Measurements from ENCODE around the gene OPTC.

OPTC gene

DNA sequence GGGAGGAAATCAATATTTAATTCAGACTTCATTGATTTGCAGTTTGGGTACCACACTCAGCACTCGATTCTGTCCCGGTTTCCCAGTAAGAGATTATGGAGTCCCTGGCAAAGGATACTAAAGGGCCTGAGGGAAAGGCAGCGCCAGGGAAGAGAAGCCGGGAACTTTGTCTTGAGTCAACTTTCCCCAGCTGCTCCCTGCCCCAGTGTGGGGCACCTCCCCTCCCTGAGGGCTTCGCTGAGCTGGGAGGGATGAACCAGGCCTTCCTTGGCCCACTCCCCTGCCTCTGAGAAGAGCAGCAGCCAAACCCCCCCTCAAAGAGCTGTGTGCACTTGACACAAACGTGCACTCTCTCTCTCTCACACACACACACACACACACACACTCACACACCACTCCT, 32.6 kb downstream of the OPTC start:
- Histone ChIP-seq H3K36me3 (ENCODE audit: control insufficient read depth in 1 of 2, insufficient read depth in 2 of 2, low read length in 2 of 2) (no peaks in the 10 kb centered on the region), H3K4me1 (ENCODE audit: control insufficient read depth in 1 of 2, insufficient read depth in 2 of 2, low read length in 2 of 2) (peaks cover 11 to 28% of the 10 kb centered on the region in 2 donors), H3K27ac (ENCODE audit: low read depth, low read length) (no peak overlapping the region), H3K9ac (ENCODE audit: low read depth in 1 of 2, low read length in 2 of 2) (no peak overlapping the region), H3K9me3 (ENCODE audit: control insufficient read depth in 1 of 2, low read length in 2 of 2) (no peaks in the 10 kb centered on the region), H3K4me3 (ENCODE audit: low read depth in 1 of 2, low read length in 2 of 2) (no peak overlapping the region), H3K27me3 (ENCODE audit: control insufficient read depth in 1 of 2, insufficient read depth in 2 of 2, low read length in 2 of 2) (no peaks in the 10 kb centered on the region)

DNA sequence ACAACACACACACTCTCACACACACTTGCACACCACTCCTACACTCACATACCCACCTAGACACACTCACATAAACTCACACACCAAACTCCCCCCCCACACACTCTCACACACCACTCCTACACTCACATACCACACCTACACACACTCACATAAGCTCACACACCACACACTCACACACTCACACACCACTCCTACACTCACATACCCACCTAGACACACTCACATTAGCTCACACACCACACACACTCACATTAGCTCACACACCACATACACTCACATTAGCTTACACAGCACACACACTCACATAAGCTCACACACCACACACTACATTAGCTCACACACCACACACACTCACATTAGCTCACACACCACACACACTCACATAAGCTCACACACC, 33.1 kb downstream of the OPTC start:
- H3K9me3 ChIP-seq (ENCODE audit: control insufficient read depth in 1 of 2, low read length in 2 of 2): no peaks in the 10 kb centered on the region
- no peaks in the 10 kb centered on the region for H3K36me3 ChIP-seq (ENCODE audit: control insufficient read depth in 1 of 2, insufficient read depth in 2 of 2, low read length in 2 of 2)
- H3K27me3 ChIP-seq (ENCODE audit: control insufficient read depth in 1 of 2, insufficient read depth in 2 of 2, low read length in 2 of 2): no peaks in the 10 kb centered on the region
- peaks cover 7 to 24% of the 10 kb centered on the region in 2 donors for H3K4me1 ChIP-seq (ENCODE audit: control insufficient read depth in 1 of 2, insufficient read depth in 2 of 2, low read length in 2 of 2)
- H3K27ac ChIP-seq (ENCODE audit: low read depth, low read length): no peak overlapping the region
- H3K9ac ChIP-seq (ENCODE audit: low read depth in 1 of 2, low read length in 2 of 2): no peak overlapping the region
- H3K4me3 ChIP-seq (ENCODE audit: low read depth in 1 of 2, low read length in 2 of 2): no peak overlapping the region

DNA sequence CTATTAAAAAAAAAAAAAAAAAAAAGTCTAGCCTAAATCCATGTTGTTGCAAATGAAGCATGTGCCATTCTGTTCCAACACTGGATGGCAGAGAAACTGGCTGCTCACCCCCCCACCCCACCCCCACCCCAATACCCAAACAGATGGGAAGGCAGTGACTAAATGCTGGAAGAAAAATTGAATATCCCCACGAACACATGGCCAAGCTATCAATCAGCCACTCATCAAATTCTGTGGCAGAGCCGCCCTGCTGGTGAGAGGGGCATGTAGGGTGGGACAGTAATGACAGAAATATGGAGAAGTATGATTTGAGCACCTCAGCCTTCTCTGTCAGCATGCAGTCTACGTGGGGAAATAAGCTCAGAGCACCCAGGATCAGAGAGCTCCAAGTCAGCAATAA, 34.1 kb downstream of the OPTC start:
- H3K27ac ChIP-seq (ENCODE audit: low read depth, low read length): no peak overlapping the region
- H3K9me3 ChIP-seq (ENCODE audit: control insufficient read depth in 1 of 2, low read length in 2 of 2): no peaks in the 10 kb centered on the region
- no peak overlapping the region for H3K9ac ChIP-seq (ENCODE audit: low read depth in 1 of 2, low read length in 2 of 2)
- H3K27me3 ChIP-seq (ENCODE audit: control insufficient read depth in 1 of 2, insufficient read depth in 2 of 2, low read length in 2 of 2): no peaks in the 10 kb centered on the region
- H3K4me1 ChIP-seq (ENCODE audit: control insufficient read depth in 1 of 2, insufficient read depth in 2 of 2, low read length in 2 of 2): peaks cover 7 to 23% of the 10 kb centered on the region in 2 donors
- no peaks in the 10 kb centered on the region for H3K36me3 ChIP-seq (ENCODE audit: control insufficient read depth in 1 of 2, insufficient read depth in 2 of 2, low read length in 2 of 2)
- H3K4me3 ChIP-seq (ENCODE audit: low read depth in 1 of 2, low read length in 2 of 2): no peak overlapping the region

DNA sequence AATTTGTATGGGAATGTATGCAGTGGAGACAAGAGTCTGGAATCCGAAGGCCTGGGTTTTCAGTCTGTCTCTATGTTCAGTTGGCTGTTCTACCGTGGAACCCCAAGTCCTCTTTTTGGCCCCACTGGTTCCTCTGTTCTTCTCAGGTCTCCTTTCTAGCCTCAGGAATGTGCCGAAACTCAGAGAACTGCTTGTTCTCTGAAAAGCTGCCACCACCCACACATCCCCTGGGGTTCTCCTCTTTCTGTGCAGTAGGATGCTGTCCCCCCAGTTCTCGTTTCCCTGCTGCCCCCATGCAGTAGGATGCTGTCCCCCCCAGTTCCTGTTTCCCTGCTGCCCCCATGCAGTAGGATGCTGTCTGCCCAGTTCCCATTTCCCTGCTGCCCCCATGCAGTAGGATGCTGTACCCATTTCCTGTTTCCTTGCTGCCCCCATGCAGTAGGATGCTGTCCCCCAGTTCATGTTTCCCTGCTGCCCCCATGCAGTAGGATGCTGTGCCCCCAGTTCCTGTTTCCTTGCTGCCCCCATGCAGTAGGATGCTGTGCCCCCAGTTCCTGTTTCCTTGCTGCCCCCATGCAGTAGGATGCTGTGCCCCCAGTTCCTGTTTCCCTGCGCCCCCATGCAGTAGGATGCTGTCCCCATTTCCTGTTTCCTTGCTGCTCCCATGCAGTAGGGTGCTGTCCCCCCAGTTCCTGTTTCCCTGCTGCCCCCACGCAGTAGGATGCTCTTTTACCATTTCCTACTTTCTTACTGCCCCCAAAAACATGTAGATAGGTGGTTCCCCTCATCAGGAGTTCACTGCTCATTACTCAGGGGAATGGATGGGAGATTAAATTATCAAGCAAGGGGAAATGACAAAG, 35.3 kb downstream of the OPTC start:
- Histone ChIP-seq H3K36me3 (ENCODE audit: control insufficient read depth in 1 of 2, insufficient read depth in 2 of 2, low read length in 2 of 2) (no peaks in the 10 kb centered on the region), H3K27ac (ENCODE audit: low read depth, low read length) (no peak overlapping the region), H3K27me3 (ENCODE audit: control insufficient read depth in 1 of 2, insufficient read depth in 2 of 2, low read length in 2 of 2) (no peaks in the 10 kb centered on the region), H3K9ac (ENCODE audit: low read depth in 1 of 2, low read length in 2 of 2) (no peak overlapping the region), H3K9me3 (ENCODE audit: control insufficient read depth in 1 of 2, low read length in 2 of 2) (no peaks in the 10 kb centered on the region), H3K4me1 (ENCODE audit: control insufficient read depth in 1 of 2, insufficient read depth in 2 of 2, low read length in 2 of 2) (peaks cover 7 to 24% of the 10 kb centered on the region in 2 donors), H3K4me3 (ENCODE audit: low read depth in 1 of 2, low read length in 2 of 2) (no peak overlapping the region)

DNA sequence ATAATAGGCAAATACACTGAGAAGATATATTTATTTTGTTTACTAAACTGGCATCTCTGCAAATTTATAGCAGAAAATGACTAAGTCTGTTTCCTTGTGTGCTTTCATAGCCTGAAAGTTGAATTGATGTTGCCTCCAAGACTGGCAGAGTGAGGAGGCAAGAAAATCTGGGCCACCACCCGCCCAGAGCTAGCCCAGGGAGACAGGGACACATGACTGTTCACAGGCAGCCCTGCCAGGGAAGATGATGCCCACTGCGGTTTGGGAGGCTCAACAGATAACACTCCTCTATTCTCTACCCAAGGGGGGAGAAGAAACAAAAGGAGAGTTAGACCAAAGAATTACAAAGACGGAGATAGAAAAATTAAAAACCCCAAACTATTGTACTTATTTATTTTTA, 37.1 kb downstream of the OPTC start:
- no peak overlapping the region for H3K9ac ChIP-seq (ENCODE audit: low read depth in 1 of 2, low read length in 2 of 2)
- H3K9me3 ChIP-seq (ENCODE audit: control insufficient read depth in 1 of 2, low read length in 2 of 2): no peaks in the 10 kb centered on the region
- H3K4me3 ChIP-seq (ENCODE audit: low read depth in 1 of 2, low read length in 2 of 2): no peak overlapping the region
- H3K27me3 ChIP-seq (ENCODE audit: control insufficient read depth in 1 of 2, insufficient read depth in 2 of 2, low read length in 2 of 2): no peaks in the 10 kb centered on the region
- no peak overlapping the region for H3K27ac ChIP-seq (ENCODE audit: low read depth, low read length)
- H3K4me1 ChIP-seq (ENCODE audit: control insufficient read depth in 1 of 2, insufficient read depth in 2 of 2, low read length in 2 of 2): peaks cover 5 to 26% of the 10 kb centered on the region in 2 donors
- no peaks in the 10 kb centered on the region for H3K36me3 ChIP-seq (ENCODE audit: control insufficient read depth in 1 of 2, insufficient read depth in 2 of 2, low read length in 2 of 2)

DNA sequence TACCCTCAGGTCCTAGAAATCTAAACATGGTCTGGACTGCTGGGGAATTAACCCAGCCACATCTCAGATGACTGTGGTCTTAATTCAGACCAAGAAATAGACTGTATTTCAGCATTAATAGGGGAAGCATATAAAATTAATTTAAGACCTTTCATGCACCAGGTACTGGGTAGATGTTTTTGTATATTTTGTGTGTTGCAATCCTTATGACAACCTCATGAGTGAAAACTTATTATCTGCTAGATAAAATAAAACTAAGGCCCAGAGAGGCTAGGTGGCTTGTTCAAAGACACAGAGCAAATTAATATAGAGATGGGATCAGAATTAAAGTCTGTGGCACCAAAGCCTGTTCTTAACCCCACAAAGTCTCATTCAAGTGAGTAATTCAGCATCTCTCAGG, 40.1 kb downstream of the OPTC start:
- no peaks in the 10 kb centered on the region for H3K27me3 ChIP-seq (ENCODE audit: control insufficient read depth in 1 of 2, insufficient read depth in 2 of 2, low read length in 2 of 2)
- no peak overlapping the region for H3K27ac ChIP-seq (ENCODE audit: low read depth, low read length)
- H3K9me3 ChIP-seq (ENCODE audit: control insufficient read depth in 1 of 2, low read length in 2 of 2): no peaks in the 10 kb centered on the region
- no peaks in the 10 kb centered on the region for H3K36me3 ChIP-seq (ENCODE audit: control insufficient read depth in 1 of 2, insufficient read depth in 2 of 2, low read length in 2 of 2)
- H3K4me3 ChIP-seq (ENCODE audit: low read depth in 1 of 2, low read length in 2 of 2): no peak overlapping the region
- peaks cover 17 to 40% of the 10 kb centered on the region in 2 donors for H3K4me1 ChIP-seq (ENCODE audit: control insufficient read depth in 1 of 2, insufficient read depth in 2 of 2, low read length in 2 of 2)
- no peak overlapping the region for H3K9ac ChIP-seq (ENCODE audit: low read depth in 1 of 2, low read length in 2 of 2)

DNA sequence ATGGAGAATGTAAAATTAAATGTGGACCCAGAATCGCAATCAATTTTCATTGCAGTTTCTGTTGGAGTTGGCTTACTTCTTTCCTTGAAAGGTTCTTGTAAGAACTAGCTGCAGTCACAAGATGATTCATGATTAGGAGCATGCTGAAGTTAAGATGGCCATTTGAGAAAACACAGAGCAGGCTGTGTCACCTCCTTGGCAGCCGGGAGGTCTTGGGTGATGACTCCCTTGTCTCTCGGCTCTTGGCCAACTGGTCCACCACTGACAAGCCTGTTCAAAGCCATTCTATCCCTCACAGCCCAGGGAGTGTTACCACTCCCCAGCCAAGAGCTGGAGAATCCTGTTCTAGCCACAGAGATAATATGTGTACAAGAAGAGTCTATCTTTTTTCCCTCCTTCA, 40.6 kb downstream of the OPTC start:
- no peak overlapping the region for H3K27ac ChIP-seq (ENCODE audit: low read depth, low read length)
- peaks cover 17 to 40% of the 10 kb centered on the region in 2 donors for H3K4me1 ChIP-seq (ENCODE audit: control insufficient read depth in 1 of 2, insufficient read depth in 2 of 2, low read length in 2 of 2)

DNA sequence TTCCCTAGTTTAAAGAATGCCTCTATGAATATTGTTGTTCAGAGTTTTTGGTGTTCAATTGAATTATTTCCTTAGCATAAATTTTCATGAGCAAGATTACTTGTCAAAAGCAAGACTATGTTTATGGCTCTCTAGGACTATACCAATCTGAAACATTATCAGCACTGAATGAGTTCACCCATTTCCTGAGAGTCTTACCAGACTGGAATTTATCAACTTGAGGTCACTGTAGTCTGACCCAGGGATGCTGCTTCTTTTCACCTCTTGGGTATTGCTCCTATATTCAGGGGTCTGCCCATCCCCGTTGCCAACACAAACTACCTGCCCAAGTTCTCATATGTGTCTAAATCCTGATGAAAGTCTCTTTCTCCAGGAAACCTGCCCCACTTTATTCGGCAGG, 42.6 kb downstream of the OPTC start:
- H3K27ac ChIP-seq (ENCODE audit: low read depth, low read length): peak overlapping the region; percentile 7
- peaks cover 17 to 28% of the 10 kb centered on the region in 2 donors for H3K4me1 ChIP-seq (ENCODE audit: control insufficient read depth in 1 of 2, insufficient read depth in 2 of 2, low read length in 2 of 2)

More for the DNA sequence above, 40.6 kb downstream of the OPTC start:
- Histone ChIP-seq H3K36me3 (ENCODE audit: control insufficient read depth in 1 of 2, insufficient read depth in 2 of 2, low read length in 2 of 2) (no peaks in the 10 kb centered on the region), H3K9ac (ENCODE audit: low read depth in 1 of 2, low read length in 2 of 2) (no peak overlapping the region), H3K4me3 (ENCODE audit: low read depth in 1 of 2, low read length in 2 of 2) (no peak overlapping the region), H3K9me3 (ENCODE audit: control insufficient read depth in 1 of 2, low read length in 2 of 2) (no peaks in the 10 kb centered on the region), H3K27me3 (ENCODE audit: control insufficient read depth in 1 of 2, insufficient read depth in 2 of 2, low read length in 2 of 2) (no peaks in the 10 kb centered on the region)

DNA sequence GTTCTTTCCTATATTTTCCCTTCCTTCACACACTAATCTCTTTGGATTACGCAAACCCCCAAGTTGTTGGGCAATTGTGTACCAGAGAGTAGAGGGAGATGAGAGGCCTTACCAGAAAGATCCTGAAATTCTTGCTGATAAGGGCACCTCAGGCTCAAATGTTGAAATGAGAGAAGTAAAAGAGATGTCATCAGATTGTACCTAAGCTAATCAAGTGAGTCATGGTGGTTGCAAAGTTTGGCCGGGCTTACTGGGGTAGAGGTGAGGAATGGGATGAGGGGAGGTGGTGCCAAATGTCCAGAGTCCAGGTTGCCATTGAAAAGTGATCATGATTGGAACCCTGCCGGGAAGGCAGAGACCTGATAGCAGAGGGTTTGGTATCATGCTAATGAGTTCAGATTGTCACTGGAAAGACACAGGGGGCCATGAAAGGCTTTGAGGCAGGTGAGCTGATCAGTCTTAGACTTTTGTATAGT, 43.1 kb downstream of the OPTC start:
- Histone ChIP-seq H3K27ac (ENCODE audit: low read depth, low read length) (peak overlapping the region; percentile 7), H3K27me3 (ENCODE audit: control insufficient read depth in 1 of 2, insufficient read depth in 2 of 2, low read length in 2 of 2) (no peaks in the 10 kb centered on the region), H3K4me1 (ENCODE audit: control insufficient read depth in 1 of 2, insufficient read depth in 2 of 2, low read length in 2 of 2) (peaks cover 17 to 28% of the 10 kb centered on the region in 2 donors), H3K36me3 (ENCODE audit: control insufficient read depth in 1 of 2, insufficient read depth in 2 of 2, low read length in 2 of 2) (no peaks in the 10 kb centered on the region), H3K9me3 (ENCODE audit: control insufficient read depth in 1 of 2, low read length in 2 of 2) (no peaks in the 10 kb centered on the region), H3K4me3 (ENCODE audit: low read depth in 1 of 2, low read length in 2 of 2) (no peak overlapping the region), H3K9ac (ENCODE audit: low read depth in 1 of 2, low read length in 2 of 2) (no peak overlapping the region)

More for the DNA sequence above, 42.6 kb downstream of the OPTC start:
- Histone ChIP-seq H3K9ac (ENCODE audit: low read depth in 1 of 2, low read length in 2 of 2) (no peak overlapping the region), H3K9me3 (ENCODE audit: control insufficient read depth in 1 of 2, low read length in 2 of 2) (no peaks in the 10 kb centered on the region), H3K4me3 (ENCODE audit: low read depth in 1 of 2, low read length in 2 of 2) (no peak overlapping the region), H3K27me3 (ENCODE audit: control insufficient read depth in 1 of 2, insufficient read depth in 2 of 2, low read length in 2 of 2) (no peaks in the 10 kb centered on the region), H3K36me3 (ENCODE audit: control insufficient read depth in 1 of 2, insufficient read depth in 2 of 2, low read length in 2 of 2) (no peaks in the 10 kb centered on the region)

DNA sequence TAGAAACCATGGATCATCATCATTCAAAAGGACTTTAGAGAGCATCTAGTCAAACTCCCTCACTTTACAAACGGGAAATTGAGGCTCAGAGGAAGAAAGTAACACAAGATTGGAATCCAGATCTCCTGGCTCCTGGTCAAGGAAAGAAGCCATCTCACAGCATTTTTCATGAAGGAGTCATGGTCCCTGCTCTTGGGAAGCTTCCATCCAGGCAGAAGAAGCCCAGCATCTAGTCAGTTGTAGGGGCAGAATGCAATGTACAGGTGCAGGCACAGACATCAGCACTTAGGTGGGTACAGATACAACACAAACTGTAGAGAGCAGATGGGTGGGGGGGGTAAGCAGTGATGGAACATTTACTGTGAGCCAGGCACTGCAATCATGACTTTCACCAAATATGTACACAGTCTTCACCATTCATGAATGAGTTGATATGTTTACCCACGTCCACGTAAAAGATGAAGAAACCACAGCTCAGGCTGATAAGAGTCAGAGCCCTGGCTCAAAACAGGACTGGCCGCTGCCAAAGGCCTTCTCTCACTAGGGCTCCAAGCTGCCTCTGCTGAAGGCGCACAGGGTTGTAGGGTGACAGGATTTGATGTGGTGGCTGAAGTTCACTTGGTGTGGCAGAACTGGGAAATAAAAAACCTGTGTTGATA, 44.0 kb downstream of the OPTC start:
- H3K36me3 ChIP-seq (ENCODE audit: control insufficient read depth in 1 of 2, insufficient read depth in 2 of 2, low read length in 2 of 2): no peaks in the 10 kb centered on the region
- no peaks in the 10 kb centered on the region for H3K9me3 ChIP-seq (ENCODE audit: control insufficient read depth in 1 of 2, low read length in 2 of 2)
- H3K27ac ChIP-seq (ENCODE audit: low read depth, low read length): no peak overlapping the region
- H3K4me3 ChIP-seq (ENCODE audit: low read depth in 1 of 2, low read length in 2 of 2): no peak overlapping the region
- H3K9ac ChIP-seq (ENCODE audit: low read depth in 1 of 2, low read length in 2 of 2): no peak overlapping the region
- H3K4me1 ChIP-seq (ENCODE audit: control insufficient read depth in 1 of 2, insufficient read depth in 2 of 2, low read length in 2 of 2): peaks cover 17 to 28% of the 10 kb centered on the region in 2 donors
- H3K27me3 ChIP-seq (ENCODE audit: control insufficient read depth in 1 of 2, insufficient read depth in 2 of 2, low read length in 2 of 2): no peaks in the 10 kb centered on the region

Data from duodenal mucosa (tissue), 2 donors.